ENCODE data around the gene ERN2. TPM values are rescaled to one million over a fixed set of nuclear protein-coding genes. Genes with fewer than 3 reads are reported as not detected.

The ERN2 gene
- not detected for total RNA-seq
- long read RNA-seq, result 0 reads

- 0% methylated on average over 6 of the region's 37 CpGs for WGBS (ENCODE audit: insufficient coverage, low coverage, low lambda C conversion rate, missing lambda C conversion rate)
- intact Hi-C loops (cut with DNase I), result no loop called here
Observed at GRCh38 chr16:23712976-23713375, at the start of gene ERN2. TSS of gene ERN2 (minus strand) at chr16:23713222. CDS start at chr16:23713187, 35 bp downstream.

GRCh38 chr16:23757937-23758619 lies 45.1 kb upstream of the ERN2 start:
- H3K27me3 ChIP-seq, result peaks cover 0 to 10% of the 10 kb centered on the region in 2 donors

More at GRCh38 chr16:23712976-23713375, at the start of gene ERN2:
- TF ChIP-seq CTCF (IDR thresholded peaks at IDR 0.05) (no peak), POLR2A (IDR thresholded peaks at IDR 0.05) (no peak)
- ATAC-seq (peak in 1 of 4 donors; percentile 36), DNase-seq (no peak)
- Histone ChIP-seq H3K4me1 (no peaks in the 10 kb centered on the region), H3K9me3 (no peaks in the 10 kb centered on the region), H3K36me3 (no peaks in the 10 kb centered on the region), H3K27ac (no peak within 1 kb of the TSS), H3K27me3 (no peaks in the 10 kb centered on the region), H3K4me3 (no peak within 1 kb of the TSS)

GRCh38 chr16:23757116-23757515 lies 44.1 kb upstream of the ERN2 start:
- H3K27me3 ChIP-seq, result peaks cover 0 to 10% of the 10 kb centered on the region in 2 donors
- intact Hi-C loops (cut with DNase I), result no loop called here
- TF ChIP-seq POLR2A (IDR thresholded peaks at IDR 0.05), result no peak
- no peak for TF ChIP-seq CTCF (IDR thresholded peaks at IDR 0.05)
- H3K27ac ChIP-seq, result no peak overlapping the region
- no peaks in the 10 kb centered on the region for H3K9me3 ChIP-seq
- no peaks in the 10 kb centered on the region for H3K36me3 ChIP-seq
- H3K4me1 ChIP-seq, result peaks cover 0 to 7% (median 0%) of the 10 kb centered on the region in 4 donors
- 65% methylated on average over 5 of the region's 9 CpGs for WGBS (ENCODE audit: insufficient coverage, low coverage, low lambda C conversion rate, missing lambda C conversion rate)
- H3K4me3 ChIP-seq, result no peak overlapping the region
- DNase-seq (no peak), ATAC-seq (no peak)

More at GRCh38 chr16:23757937-23758619, 45.1 kb upstream of the ERN2 start:
- Histone ChIP-seq H3K4me1 (peaks cover 0 to 7% (median 0%) of the 10 kb centered on the region in 4 donors), H3K9me3 (no peaks in the 10 kb centered on the region), H3K27ac (no peak overlapping the region), H3K36me3 (no peaks in the 10 kb centered on the region), H3K4me3 (no peak overlapping the region)
- DNase-seq, result no peak
- no peak for ATAC-seq
- no peak for TF ChIP-seq CTCF (IDR thresholded peaks at IDR 0.05)
- no peak for TF ChIP-seq POLR2A (IDR thresholded peaks at IDR 0.05)
- intact Hi-C loops (cut with DNase I), result no loop called here
- 36% methylated on average over 3 of the region's 6 CpGs for WGBS (ENCODE audit: insufficient coverage, low coverage, low lambda C conversion rate, missing lambda C conversion rate)

GRCh38 chr16:23755484-23755809 lies 42.4 kb upstream of the ERN2 start:
- Histone ChIP-seq H3K9me3 (no peaks in the 10 kb centered on the region), H3K27ac (no peak overlapping the region), H3K4me1 (peaks cover 0 to 7% (median 0%) of the 10 kb centered on the region in 4 donors), H3K4me3 (no peak overlapping the region), H3K27me3 (peaks cover 0 to 10% of the 10 kb centered on the region in 2 donors), H3K36me3 (no peaks in the 10 kb centered on the region)
- DNase-seq (no peak), ATAC-seq (no peak)
- 36% methylated on average over 8 of the region's 15 CpGs for WGBS (ENCODE audit: insufficient coverage, low coverage, low lambda C conversion rate, missing lambda C conversion rate)
- TF ChIP-seq POLR2A (IDR thresholded peaks at IDR 0.05) (no peak), CTCF (IDR thresholded peaks at IDR 0.05) (no peak)
- intact Hi-C loops (cut with DNase I), result no loop called here

Data from right lobe of liver (tissue), 6 donors.